ENCODE measurements around the gene NAT8L. TPM values are rescaled to one million over a fixed set of nuclear protein-coding genes. Genes with fewer than 3 reads are reported as not detected.

NAT8L gene
- total and polyA plus RNA-seq, 2 of the 4 experiments (the other 2 are of a cell fraction): 0.05 TPM; not detected in 1

- TF ChIP-seq ELK1 (IDR thresholded peaks at IDR 0.05; ENCODE audit: borderline replicate concordance, low read depth, low read length) (no peak), SMC3 (IDR thresholded peaks at IDR 0.05; ENCODE audit: low read depth, low read length) (no peak), CEBPB (IDR thresholded peaks at IDR 0.05; ENCODE audit: low read depth, low read length) (no peak), FOS (IDR thresholded peaks at IDR 0.05; ENCODE audit: low read depth, low read length) (no peak), RFX5 (IDR thresholded peaks at IDR 0.05; ENCODE audit: low read depth, low read length) (no peak), MXI1 (IDR thresholded peaks at IDR 0.05; ENCODE audit: borderline replicate concordance, low read depth, low read length) (no peak), POLR2A (IDR thresholded peaks at IDR 0.05; ENCODE audit: low read depth, low read length) (no peak), RCOR1 (IDR thresholded peaks at IDR 0.05; ENCODE audit: insufficient replicate concordance, low read length) (no peak)
Observed at GRCh38 chr4:2047781-2048581, 11.1 kb upstream of the NAT8L start (continued).
